CD14-positive monocyte (primary cell): ENCODE results near the gene LGI4. TPM values are rescaled to one million over a fixed set of nuclear protein-coding genes. Genes with fewer than 3 reads are reported as not detected.

Source experiments
- DNase-seq, 3 donors: peaks; one replicate each; pipeline ENCODE4 v3.0.0-alpha.2; 2011 to 2022
- H2AFZ ChIP-seq: 2 replicates; pipeline ENCODE4 v1.6.0; 2012; ENCODE audit warnings: mild to moderate bottlenecking, low read depth, low read length, inconsistent platforms; ENCODE audit not compliant: insufficient read depth, poor library complexity, severe bottlenecking
- H3K27ac ChIP-seq, 2 donors: 1 replicate in 1 of 2; 2 replicates in 1 of 2; pipeline ENCODE4 v1.5.1; 2012 to 2013; ENCODE audit warnings: low read length in 2 of 2, control low read depth in 1 of 2, inconsistent platforms in 1 of 2, low read depth in 1 of 2, mild to moderate bottlenecking in 1 of 2
- H3K27me3 ChIP-seq, 2 donors: one replicate each; pipeline versions ENCODE4 v1.6.0 to v1.6.1; 2011 to 2013; ENCODE audit warnings: low read length in 2 of 2; ENCODE audit not compliant: control insufficient read depth in 2 of 2, insufficient read depth in 2 of 2
- H3K36me3 ChIP-seq, 2 donors: replicated peaks in 1 of 2; 1 replicate in 1 of 2; 2 replicates in 1 of 2; pipeline versions ENCODE4 v1.5.1 to v1.6.1; 2012 to 2013; ENCODE audit warnings: low read length in 2 of 2, control low read depth in 1 of 2, inconsistent platforms in 1 of 2, mild to moderate bottlenecking in 1 of 2; ENCODE audit not compliant: insufficient read depth in 2 of 2, control insufficient read depth in 1 of 2
- H3K4me1 ChIP-seq, 2 donors: 1 replicate in 1 of 2; 2 replicates in 1 of 2; pipeline versions ENCODE4 v1.5.1 to v1.6.1; 2012 to 2013; ENCODE audit warnings: low read length in 2 of 2, control low read depth in 1 of 2, inconsistent platforms in 1 of 2, mild to moderate bottlenecking in 1 of 2, moderate library complexity in 1 of 2; ENCODE audit not compliant: insufficient read depth in 2 of 2, control insufficient read depth in 1 of 2
- H3K4me2 ChIP-seq: replicated peaks from 2 replicates; pipeline ENCODE3; 2012; ENCODE audit warnings: low read length, moderate library complexity, mild to moderate bottlenecking; ENCODE audit not compliant: poor library complexity, severe bottlenecking; ENCODE audit errors: extremely low read depth
- H3K4me3 ChIP-seq, 3 experiments: fragments of 200-600 bp in 1 of 3; sonication (generic) in 1 of 3; replicated peaks in 1 of 3; 1 replicate in 2 of 3; 2 replicates in 1 of 3; pipeline ENCODE4 v1.5.1; 2011 to 2013; ENCODE audit warnings: low read length in 3 of 3, mild to moderate bottlenecking in 3 of 3, control low read depth in 2 of 3, low read depth in 2 of 3, inconsistent platforms in 1 of 3, moderate library complexity in 1 of 3
- H3K79me2 ChIP-seq: 2 replicates; pipeline ENCODE4 v1.6.0; 2012; ENCODE audit warnings: mild to moderate bottlenecking, control low read depth, inconsistent platforms, low read length, moderate library complexity; ENCODE audit not compliant: insufficient read depth
- H3K9ac ChIP-seq: 2 replicates; pipeline ENCODE4 v1.6.0; 2017; ENCODE audit warnings: low read length, mild to moderate bottlenecking; ENCODE audit not compliant: insufficient read depth, poor library complexity, severe bottlenecking
- H3K9me3 ChIP-seq, 2 donors: replicated peaks in 1 of 2; 1 replicate in 1 of 2; 2 replicates in 1 of 2; pipeline versions ENCODE4 v1.5.1 to v1.6.1; 2012 to 2013; ENCODE audit warnings: low read length in 2 of 2, control low read depth in 1 of 2; ENCODE audit not compliant: control insufficient read depth in 1 of 2, insufficient read depth in 1 of 2
- H4K20me1 ChIP-seq: 2 replicates; pipeline ENCODE4 v1.6.0; 2012; ENCODE audit warnings: mild to moderate bottlenecking, low read length, control low read depth, moderate library complexity; ENCODE audit not compliant: insufficient read depth
- H3K27ac Mint-ChIP-seq, 7 donors: one replicate each; pipeline ENCODE4 v1.8.0; 2020; ENCODE audit warnings: mild to moderate bottlenecking in 7 of 7, mixed read lengths in 7 of 7, moderate library complexity in 6 of 7, inconsistent platforms in 2 of 7
- H3K27me3 Mint-ChIP-seq, 3 donors: one replicate each; pipeline ENCODE4 v1.8.0; 2021 to 2022; ENCODE audit warnings: low read depth in 3 of 3, mild to moderate bottlenecking in 3 of 3, mixed read lengths in 3 of 3, moderate library complexity in 3 of 3, inconsistent platforms in 1 of 3
- H3K36me3 Mint-ChIP-seq, 2 donors: one replicate each; pipeline ENCODE4 v1.8.0; 2020; ENCODE audit warnings: mixed read lengths in 2 of 2, inconsistent platforms in 1 of 2, mild to moderate bottlenecking in 1 of 2
- H3K4me1 Mint-ChIP-seq: one replicate; pipeline ENCODE4 v1.8.0; 2020; ENCODE audit warnings: mild to moderate bottlenecking, mixed read lengths
- H3K4me3 Mint-ChIP-seq, 2 donors: one replicate each; pipeline ENCODE4 v1.8.0; 2020; ENCODE audit warnings: mild to moderate bottlenecking in 2 of 2, mixed read lengths in 2 of 2, moderate library complexity in 1 of 2
- H3K9me3 Mint-ChIP-seq, 7 donors: one replicate each; pipeline ENCODE4 v1.8.0; 2020 to 2022; ENCODE audit warnings: mixed read lengths in 7 of 7, mild to moderate bottlenecking in 6 of 7, moderate library complexity in 6 of 7, inconsistent platforms in 2 of 7
- CTCF ChIP-seq: fragments of 200-600 bp; IDR thresholded peaks from one replicate; pipeline ENCODE4 v1.8.0; 2022; ENCODE audit warnings: antibody characterized with exemption, mild to moderate bottlenecking
- WGBS: methylation state at CpG from one replicate; pipeline ENCODE4 v1.1.5; 2013; ENCODE audit warnings: missing lambda C conversion rate; ENCODE audit not compliant: insufficient coverage; 5-methylcytosine and 5-hydroxymethylcytosine counted together
- intact Hi-C, 2 donors: fragments of 100-400 bp; cut with micrococcal nuclease; formaldehyde crosslinking; loops; one replicate each; pipeline versions ENCODE4 v1.15.0 to v1.15.1; 2023
- polyA plus RNA-seq, 3 donors: library from polyadenylated mRNA; depleted of rRNA in 1 of 3; unstranded in 2 of 3; stranded (reverse) in 1 of 3; fragments of 300-500 nt in 2 of 3; fragments of >200 nt in 1 of 3; fragmentation: Illumina TruSeq in 2 of 3; gene quantifications; 1 replicate in 2 of 3; 2 replicates in 1 of 3; pipeline ENCODE4 v1.2.3, GENCODE V29; 2012 to 2021

LGI4 gene
- polyA plus RNA-seq, 3 donors = 1.1 TPM; not detected in 2

DNA sequence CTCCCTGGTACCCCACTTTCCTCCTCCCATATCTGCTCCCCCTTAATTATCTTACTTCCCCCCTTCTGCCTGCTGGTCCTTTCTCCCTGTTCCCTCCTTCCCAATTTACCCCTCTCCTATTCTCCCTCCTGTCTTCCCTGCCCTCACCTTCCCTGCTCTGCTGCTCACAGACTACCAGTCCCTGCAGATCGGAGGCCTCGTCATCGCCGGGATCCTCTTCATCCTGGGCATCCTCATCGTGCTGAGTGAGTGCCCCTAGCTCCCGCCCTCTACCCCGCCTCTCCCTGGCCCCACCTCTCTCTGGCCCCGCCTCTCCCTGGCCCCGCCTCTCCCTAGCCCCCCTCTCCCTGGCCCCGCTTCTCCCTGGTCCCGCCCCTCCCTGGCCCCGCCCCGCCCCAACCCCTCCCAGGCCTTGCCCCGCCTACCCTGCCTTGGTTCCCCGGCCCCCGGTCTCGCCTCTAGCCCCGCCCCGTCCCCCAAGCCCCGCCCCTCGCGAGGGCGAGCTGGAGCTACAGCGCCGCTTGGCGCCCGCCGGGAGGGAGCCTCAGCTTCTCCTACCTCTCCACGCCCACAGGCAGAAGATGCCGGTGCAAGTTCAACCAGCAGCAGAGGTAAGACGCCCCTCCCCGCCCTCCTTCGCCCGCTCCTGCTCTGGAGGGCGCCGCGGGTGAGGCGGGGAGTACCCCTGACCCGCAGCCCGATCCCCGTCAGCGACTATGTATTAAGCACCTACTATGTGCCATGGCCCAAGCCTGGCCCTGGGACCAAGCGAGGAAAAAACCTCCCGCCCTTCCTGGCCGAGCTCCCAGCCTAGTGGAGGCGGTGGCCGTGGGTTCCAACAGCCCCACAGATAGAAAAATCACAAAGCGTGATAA is 6.3 kb upstream of the LGI4 start:
- Histone ChIP-seq H3K4me2 (peak overlapping the region; percentile 73), H2AFZ (peak overlapping the region; percentile 37)
- peaks cover 31 to 46% (median 32%) of the 10 kb centered on the region in 3 donors for H3K27me3 Mint-ChIP-seq

More for the DNA sequence above, 6.3 kb upstream of the LGI4 start:
- peaks cover 0 to 13% (median 0%) of the 10 kb centered on the region in 7 donors for H3K9me3 Mint-ChIP-seq
- H3K9me3 ChIP-seq = peaks cover 0 to 8% of the 10 kb centered on the region in 2 donors
- peak overlapping the region in 6 of 7 donors; percentile 62 to 91 (median 78) for H3K27ac Mint-ChIP-seq
- H3K27ac ChIP-seq = no peak overlapping the region
- intact Hi-C loops = loop anchor here in 1 of 2 donors (5.0 kb wide), 1 partner anchor 126 kb away; the partner anchor contains the start of gene USF2
- H3K4me1 Mint-ChIP-seq = peaks cover 45% of the 10 kb centered on the region
- peak overlapping the region in 1 of 3 experiments; percentile 64 for H3K4me3 ChIP-seq
- 1% methylated on average over 30 of the region's 48 CpGs for WGBS
- H3K27me3 ChIP-seq = peaks cover 23 to 37% of the 10 kb centered on the region in 2 donors
- H3K9ac ChIP-seq = no peak overlapping the region
- H3K79me2 ChIP-seq = no peaks in the 10 kb centered on the region
- TF ChIP-seq CTCF = peak; percentile 30
- no peaks in the 10 kb centered on the region for H3K36me3 Mint-ChIP-seq
- H4K20me1 ChIP-seq = no peaks in the 10 kb centered on the region
- H3K4me3 Mint-ChIP-seq = peak overlapping the region; percentile 71 to 76
- peak; percentile 82 to 87 (median 83) for DNase-seq
- no peaks in the 10 kb centered on the region for H3K36me3 ChIP-seq
- H3K4me1 ChIP-seq = peaks cover 42 to 44% of the 10 kb centered on the region in 2 donors
